Suprapubic skin (tissue), 4 donors: ENCODE results near the gene YWHAE. TPM values are rescaled to one million over a fixed set of nuclear protein-coding genes. Genes with fewer than 3 reads are reported as not detected.
"Not testable (repeated sequence)": the region's sequence is repeated elsewhere in the genome, so short reads cannot be mapped to it uniquely, and the experiment has no call there.

Source experiments
- DNase-seq, 2 donors: peaks; one replicate each; pipeline ENCODE4 v3.0.0-alpha.2; 2019; ENCODE audit warnings: low spot score in 2 of 2
- H3K27ac ChIP-seq: fragments of 200-600 bp; sonication (generic); one replicate; pipeline ENCODE4 v1.5.1; 2019
- H3K27me3 ChIP-seq: fragments of 200-600 bp; sonication (generic); one replicate; pipeline ENCODE4 v1.5.1; 2019
- H3K36me3 ChIP-seq: fragments of 200-600 bp; sonication (generic); one replicate; pipeline ENCODE4 v1.5.1; 2019
- H3K4me1 ChIP-seq: fragments of 200-600 bp; sonication (generic); one replicate; pipeline ENCODE4 v1.5.1; 2019
- H3K4me3 ChIP-seq: fragments of 200-600 bp; sonication (generic); one replicate; pipeline ENCODE4 v1.5.1; 2019; ENCODE audit warnings: mild to moderate bottlenecking
- H3K9me3 ChIP-seq: fragments of 200-600 bp; sonication (generic); one replicate; pipeline ENCODE4 v1.5.1; 2019
- EP300 ChIP-seq: sonication (generic); formaldehyde crosslinking; IDR thresholded peaks from one replicate; pipeline ENCODE4 v1.6.1; 2017; ENCODE audit warnings: antibody characterized with exemption
- POLR2A ChIP-seq, 2 donors: fragments of 450-650 bp; IDR thresholded peaks; one replicate each; pipeline ENCODE4 v1.6.1; 2017; ENCODE audit warnings: antibody characterized with exemption in 2 of 2, mild to moderate bottlenecking in 2 of 2, moderate library complexity in 2 of 2
- POLR2AphosphoS5 ChIP-seq, 3 donors: sonication (generic); formaldehyde crosslinking; IDR thresholded peaks; one replicate each; pipeline ENCODE4 v1.6.1; 2017; ENCODE audit warnings: antibody characterized with exemption in 3 of 3
- WGBS: methylation state at CpG from one replicate; pipeline ENCODE4 v1.1.5; 2018; 5-methylcytosine and 5-hydroxymethylcytosine counted together
- total RNA-seq, 4 donors: library from RNA; depleted of rRNA; stranded (reverse); fragments of >200 nt; gene quantifications; one replicate each; pipeline ENCODE4 v1.1.0, GENCODE V29; 2016
- TF ChIP-seq, protein P1 (sequence below), 2 donors: fragments of 200-600 bp in 1 of 2; fragments of 450-650 bp in 1 of 2; sonication (generic) in 1 of 2; IDR thresholded peaks; one replicate each; pipeline ENCODE4 v1.5.1; 2016 to 2019; ENCODE audit warnings: antibody characterized with exemption in 2 of 2, mild to moderate bottlenecking in 1 of 2, moderate library complexity in 1 of 2

Gene YWHAE
- 100 to 1,000 TPM; 467 to 572 (median 520) TPM for total RNA-seq

DNA sequence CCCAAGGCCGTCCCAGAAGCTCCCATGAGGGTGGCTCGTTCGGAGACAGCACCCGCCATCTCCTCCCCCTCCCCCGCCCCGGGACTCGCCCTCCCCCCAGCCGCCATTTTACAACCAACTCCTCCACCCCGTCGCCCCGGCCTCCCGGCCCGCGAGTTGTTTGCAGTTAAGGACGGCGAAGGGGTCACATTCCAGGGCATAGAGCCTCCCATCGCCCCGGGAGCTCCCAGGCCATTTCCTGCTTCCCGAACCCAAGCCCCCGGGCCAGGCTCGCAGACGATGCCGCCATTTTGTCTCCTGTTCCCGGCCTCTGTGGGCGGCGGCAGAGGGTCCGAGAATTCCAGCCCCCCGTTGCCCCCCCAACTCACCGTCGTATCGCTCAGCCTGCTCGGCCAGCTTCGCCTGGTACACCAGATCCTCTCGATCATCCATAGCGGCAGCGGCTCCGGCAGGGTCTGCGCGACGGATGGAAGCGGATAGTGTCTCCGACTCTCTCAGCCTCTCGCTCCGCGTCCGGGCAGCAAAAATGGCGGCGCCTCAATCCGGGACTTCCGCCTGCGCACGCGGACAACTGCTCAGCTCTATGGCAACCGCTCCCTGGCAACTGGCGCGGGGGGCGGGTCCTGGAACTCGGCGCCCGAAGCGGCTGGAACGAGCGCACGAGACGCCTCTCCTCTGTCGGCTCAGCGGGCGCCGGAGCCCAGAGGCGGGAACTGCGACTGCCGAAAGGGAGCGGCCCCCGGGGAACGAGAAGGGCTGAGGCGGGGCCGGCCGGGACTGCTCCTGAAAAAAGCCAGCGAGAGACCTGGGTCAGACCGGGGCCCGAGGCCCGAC is at the start of gene YWHAE:
YWHAE (minus strand) TSS at position 544 of the 834 bp plus-strand sequence; CDS start at position 432, 112 bp downstream.
- TF ChIP-seq, protein P1, sequence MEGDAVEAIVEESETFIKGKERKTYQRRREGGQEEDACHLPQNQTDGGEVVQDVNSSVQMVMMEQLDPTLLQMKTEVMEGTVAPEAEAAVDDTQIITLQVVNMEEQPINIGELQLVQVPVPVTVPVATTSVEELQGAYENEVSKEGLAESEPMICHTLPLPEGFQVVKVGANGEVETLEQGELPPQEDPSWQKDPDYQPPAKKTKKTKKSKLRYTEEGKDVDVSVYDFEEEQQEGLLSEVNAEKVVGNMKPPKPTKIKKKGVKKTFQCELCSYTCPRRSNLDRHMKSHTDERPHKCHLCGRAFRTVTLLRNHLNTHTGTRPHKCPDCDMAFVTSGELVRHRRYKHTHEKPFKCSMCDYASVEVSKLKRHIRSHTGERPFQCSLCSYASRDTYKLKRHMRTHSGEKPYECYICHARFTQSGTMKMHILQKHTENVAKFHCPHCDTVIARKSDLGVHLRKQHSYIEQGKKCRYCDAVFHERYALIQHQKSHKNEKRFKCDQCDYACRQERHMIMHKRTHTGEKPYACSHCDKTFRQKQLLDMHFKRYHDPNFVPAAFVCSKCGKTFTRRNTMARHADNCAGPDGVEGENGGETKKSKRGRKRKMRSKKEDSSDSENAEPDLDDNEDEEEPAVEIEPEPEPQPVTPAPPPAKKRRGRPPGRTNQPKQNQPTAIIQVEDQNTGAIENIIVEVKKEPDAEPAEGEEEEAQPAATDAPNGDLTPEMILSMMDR (IDR thresholded peaks at IDR 0.05), result no peak
- TF ChIP-seq POLR2AphosphoS5 (IDR thresholded peaks at IDR 0.05) (peak; percentile 95), EP300 (no peak), POLR2A (IDR thresholded peaks at IDR 0.05) (peak; percentile 77 to 96)
- H3K4me1 ChIP-seq, result peaks cover 38% of the 10 kb centered on the region
- H3K27ac ChIP-seq, result peak within 1 kb of the TSS; percentile 98
- WGBS, result under 1% methylated on average over 43 of the region's 82 CpGs
- H3K9me3 ChIP-seq, result no peaks in the 10 kb centered on the region
- peak; percentile 98 for DNase-seq
- H3K36me3 ChIP-seq, result no peaks in the 10 kb centered on the region
- peak within 1 kb of the TSS; percentile 92 for H3K4me3 ChIP-seq
- no peaks in the 10 kb centered on the region for H3K27me3 ChIP-seq

DNA sequence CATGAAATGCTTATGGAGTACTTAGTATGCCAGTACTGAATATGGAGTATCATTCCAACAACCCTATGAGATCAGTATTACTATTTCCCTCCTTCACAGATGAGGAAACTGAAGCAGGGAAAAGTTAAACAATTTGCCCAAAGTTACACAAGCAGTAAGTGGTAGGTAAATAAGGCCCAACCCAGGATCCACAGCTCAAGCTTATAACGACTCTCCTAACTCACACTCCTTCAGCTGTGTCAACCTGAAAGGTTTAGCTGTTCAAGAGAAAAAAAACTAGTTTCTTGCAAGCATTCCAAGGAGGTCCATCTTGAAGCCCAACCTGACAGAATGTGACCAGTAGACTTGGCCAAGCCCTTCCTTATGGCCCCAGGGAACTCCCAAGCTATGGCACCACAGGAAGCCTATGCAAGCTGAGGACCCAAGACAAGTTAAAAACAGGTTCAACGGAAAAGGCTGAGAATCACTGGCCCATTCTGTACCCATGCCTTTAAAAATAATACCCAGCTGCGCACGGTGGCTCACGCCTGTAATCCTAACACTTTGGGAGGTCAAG is 49.5 kb upstream of the YWHAE start:
- TF ChIP-seq EP300, result no peak
- no peak for TF ChIP-seq POLR2A (IDR thresholded peaks at IDR 0.05)
- no peak for TF ChIP-seq POLR2AphosphoS5 (IDR thresholded peaks at IDR 0.05)
- TF ChIP-seq, protein P1 (IDR thresholded peaks at IDR 0.05), result no peak
- Histone ChIP-seq H3K4me1 (peaks cover 45% of the 10 kb centered on the region), H3K27ac (no peak overlapping the region)

DNA sequence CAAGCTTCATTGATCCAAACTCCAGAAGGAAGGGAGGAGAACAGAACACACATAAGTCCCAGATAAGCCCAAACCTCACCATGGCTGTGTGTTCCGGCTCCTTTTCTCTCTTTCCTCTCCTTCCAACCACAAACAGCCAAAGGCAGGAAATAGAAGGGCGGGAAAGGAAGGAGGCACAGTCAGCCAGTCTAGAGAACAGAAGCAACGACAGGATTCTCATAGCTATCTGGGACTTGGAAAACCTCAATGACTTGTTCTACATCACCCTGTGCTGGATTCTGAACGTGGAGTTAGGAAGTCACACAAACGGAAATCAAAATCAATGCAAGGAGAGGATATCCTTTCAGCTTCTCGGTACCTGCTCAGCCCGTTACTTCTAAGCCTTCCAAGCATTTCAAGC is 47.0 kb upstream of the YWHAE start:
- H3K27me3 ChIP-seq, result no peaks in the 10 kb centered on the region

More for the DNA sequence above, 49.5 kb upstream of the YWHAE start:
- no peaks in the 10 kb centered on the region for H3K9me3 ChIP-seq
- no peak for DNase-seq
- 84% methylated on average over 5 of the region's 5 CpGs for WGBS
- no peak overlapping the region for H3K4me3 ChIP-seq
- peaks cover 8% of the 10 kb centered on the region for H3K36me3 ChIP-seq
- H3K27me3 ChIP-seq, result no peaks in the 10 kb centered on the region

DNA sequence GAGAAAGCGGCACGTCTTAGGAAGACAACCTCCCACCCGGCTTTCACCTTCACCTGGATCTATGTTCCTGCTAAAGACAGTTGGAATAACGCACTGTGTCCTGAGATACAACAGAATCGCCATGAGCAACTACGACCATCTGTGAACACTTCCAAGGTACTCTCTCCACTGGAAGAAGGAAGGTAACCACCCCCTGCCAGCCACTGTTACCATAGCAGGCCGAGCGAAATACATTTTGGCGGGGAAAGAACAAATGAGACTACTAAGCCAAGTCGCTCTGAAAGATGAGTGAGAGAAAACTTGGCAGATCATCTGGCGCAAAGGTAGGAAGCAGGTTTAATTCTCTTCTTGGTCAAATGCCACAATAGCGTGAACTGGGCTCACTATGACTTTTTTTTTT is 46.2 kb upstream of the YWHAE start:
- peaks cover 20% of the 10 kb centered on the region for H3K4me1 ChIP-seq
- no peaks in the 10 kb centered on the region for H3K9me3 ChIP-seq
- WGBS, result 83% methylated on average over 12 of the region's 12 CpGs
- TF ChIP-seq POLR2AphosphoS5 (IDR thresholded peaks at IDR 0.05) (no peak), POLR2A (IDR thresholded peaks at IDR 0.05) (no peak), EP300 (no peak)
- TF ChIP-seq, protein P1 (IDR thresholded peaks at IDR 0.05), result no peak
- peaks cover 5% of the 10 kb centered on the region for H3K36me3 ChIP-seq
- no peaks in the 10 kb centered on the region for H3K27me3 ChIP-seq
- DNase-seq, result no peak
- no peak overlapping the region for H3K27ac ChIP-seq
- no peak overlapping the region for H3K4me3 ChIP-seq

More for the DNA sequence above, 47.0 kb upstream of the YWHAE start:
- 46% methylated on average over 7 of the region's 7 CpGs for WGBS
- Histone ChIP-seq H3K27ac (peak overlapping the region; percentile 7), H3K9me3 (no peaks in the 10 kb centered on the region), H3K4me3 (no peak overlapping the region), H3K36me3 (no peaks in the 10 kb centered on the region), H3K4me1 (peaks cover 20% of the 10 kb centered on the region)
- no peak for DNase-seq
- TF ChIP-seq, protein P1 (IDR thresholded peaks at IDR 0.05), result no peak
- no peak for TF ChIP-seq EP300
- TF ChIP-seq POLR2AphosphoS5 (IDR thresholded peaks at IDR 0.05), result no peak
- no peak for TF ChIP-seq POLR2A (IDR thresholded peaks at IDR 0.05)

DNA sequence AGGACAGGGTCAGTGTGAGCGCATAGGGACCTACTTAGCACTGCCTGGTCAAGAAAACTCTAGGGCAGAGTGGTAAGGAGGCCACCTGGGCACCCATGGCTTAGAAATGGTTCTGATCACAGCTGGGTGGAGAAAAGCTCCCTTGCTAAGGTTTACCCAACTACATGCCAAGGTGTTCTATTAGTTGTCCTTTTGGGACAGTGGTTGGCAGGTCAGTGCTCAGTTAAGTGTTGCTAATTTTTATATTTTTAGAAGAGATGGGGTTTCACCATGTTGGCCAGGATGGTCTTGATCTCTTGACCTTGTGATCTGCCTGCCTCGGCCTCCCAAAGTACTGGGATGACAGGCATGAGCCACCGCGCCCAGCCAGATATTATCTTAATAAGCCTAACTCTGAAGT is 45.7 kb upstream of the YWHAE start:
- H3K4me3 ChIP-seq, H3K27me3 ChIP-seq, H3K36me3 ChIP-seq, H3K9me3 ChIP-seq, DNase-seq, H3K27ac ChIP-seq: not testable (repeated sequence)
- WGBS, result 79% methylated on average over 4 of the region's 4 CpGs
- H3K4me1 ChIP-seq, result peaks cover 20% of the 10 kb centered on the region

DNA sequence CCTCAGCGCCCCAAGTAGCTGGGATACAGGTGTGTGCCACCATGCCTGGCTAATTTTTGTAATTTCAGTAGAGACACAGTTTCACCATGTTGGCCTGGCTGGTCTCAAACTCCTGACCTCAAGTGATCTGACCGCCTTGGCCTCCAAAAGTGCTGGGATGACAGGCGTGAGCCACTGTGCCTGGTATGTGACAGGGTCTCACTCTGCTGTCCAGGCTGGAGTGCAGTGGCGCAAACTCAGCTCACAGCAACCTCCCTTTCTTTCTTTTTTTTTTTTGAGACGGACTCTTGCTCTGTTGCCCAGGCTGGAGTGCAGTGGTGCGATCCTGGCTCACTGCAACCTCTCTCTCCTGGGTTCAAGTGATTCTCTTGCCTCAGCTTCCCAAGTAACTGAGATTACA is 42.7 kb upstream of the YWHAE start:
- Histone ChIP-seq H3K4me1 (peaks cover 13% of the 10 kb centered on the region), H3K36me3 (peaks cover 10% of the 10 kb centered on the region)
- H3K27me3 ChIP-seq, H3K27ac ChIP-seq, DNase-seq, H3K4me3 ChIP-seq, H3K9me3 ChIP-seq: not testable (repeated sequence)
- WGBS, result 97% methylated on average over 6 of the region's 6 CpGs
